Neuronal stem cell (in vitro differentiated cells): ENCODE measurements around the gene MAPK4.

ENCODE experiments used
- DNase-seq: peaks from one replicate; pipeline ENCODE4 v3.0.0-alpha.2; 2013; ENCODE audit warnings: low spot score
- H2AFZ ChIP-seq: one replicate; pipeline ENCODE4 v1.6.1; 2013; ENCODE audit warnings: mild to moderate bottlenecking, low read length, inconsistent platforms
- H2AK5ac ChIP-seq: 2 replicates; pipeline ENCODE4 v1.6.1; 2013; ENCODE audit warnings: low read depth, mild to moderate bottlenecking, inconsistent platforms, low read length, moderate library complexity, mixed read lengths
- H2BK120ac ChIP-seq: 2 replicates; pipeline ENCODE4 v1.6.1; 2013; ENCODE audit warnings: low read depth, mild to moderate bottlenecking, inconsistent platforms, low read length, moderate library complexity, mixed read lengths
- H2BK12ac ChIP-seq: one replicate; pipeline ENCODE4 v1.6.1; 2013; ENCODE audit warnings: low read length, inconsistent platforms
- H2BK15ac ChIP-seq: 2 replicates; pipeline ENCODE4 v1.6.1; 2013; ENCODE audit warnings: mild to moderate bottlenecking, low read length, inconsistent platforms, mixed read lengths
- H2BK5ac ChIP-seq: one replicate; pipeline ENCODE4 v1.6.1; 2013; ENCODE audit warnings: inconsistent platforms, mild to moderate bottlenecking, low read length, moderate library complexity
- H3K14ac ChIP-seq: one replicate; pipeline ENCODE4 v1.6.1; 2013; ENCODE audit warnings: low read length, inconsistent platforms
- H3K18ac ChIP-seq: 2 replicates; pipeline ENCODE4 v1.6.1; 2013; ENCODE audit warnings: low read length, inconsistent platforms
- H3K23ac ChIP-seq: 2 replicates; pipeline ENCODE4 v1.6.1; 2013; ENCODE audit warnings: low read depth, mild to moderate bottlenecking, mixed read lengths, low read length, inconsistent platforms; ENCODE audit not compliant: poor library complexity
- H3K27ac ChIP-seq: replicated peaks from 3 replicates; pipeline ENCODE4 v1.5.1; 2013; ENCODE audit warnings: low read length, inconsistent platforms
- H3K27me3 ChIP-seq, 3 experiments: 2 replicates each; pipeline ENCODE4 v1.6.1; 2013; ENCODE audit warnings: low read length in 3 of 3, mild to moderate bottlenecking in 2 of 3, inconsistent platforms in 1 of 3, low read depth in 1 of 3, mixed read lengths in 1 of 3, moderate library complexity in 1 of 3; ENCODE audit not compliant: control insufficient read depth in 3 of 3, insufficient read depth in 3 of 3
- H3K36me3 ChIP-seq, 2 donors: replicated peaks in 1 of 2; 2 replicates each; pipeline ENCODE4 v1.6.1; 2013; ENCODE audit warnings: low read length in 2 of 2; ENCODE audit not compliant: control insufficient read depth in 2 of 2, insufficient read depth in 2 of 2
- H3K4ac ChIP-seq: 2 replicates; pipeline ENCODE4 v1.6.1; 2013; ENCODE audit warnings: inconsistent platforms, mild to moderate bottlenecking, low read length, moderate library complexity
- H3K4me1 ChIP-seq, 2 donors: 1 replicate in 1 of 2; 2 replicates in 1 of 2; pipeline ENCODE4 v1.6.1; 2013; ENCODE audit warnings: low read length in 2 of 2, low read depth in 1 of 2; ENCODE audit not compliant: control insufficient read depth in 2 of 2, insufficient read depth in 1 of 2
- H3K4me2 ChIP-seq: one replicate; pipeline ENCODE4 v1.6.1; 2013; ENCODE audit warnings: mild to moderate bottlenecking, low read length, inconsistent platforms; ENCODE audit not compliant: insufficient read depth, poor library complexity, severe bottlenecking
- H3K4me3 ChIP-seq, 2 donors: 2 replicates each; pipeline ENCODE4 v1.5.1; 2013; ENCODE audit warnings: low read length in 2 of 2, mild to moderate bottlenecking in 2 of 2, inconsistent platforms in 1 of 2, moderate library complexity in 1 of 2
- H3K79me1 ChIP-seq: one replicate; pipeline ENCODE4 v1.6.1; 2013; ENCODE audit warnings: low read depth, mild to moderate bottlenecking, inconsistent platforms, low read length, moderate library complexity
- H3K9ac ChIP-seq: one replicate; pipeline ENCODE4 v1.6.1; 2013; ENCODE audit warnings: mild to moderate bottlenecking, low read depth, low read length, inconsistent platforms; ENCODE audit not compliant: poor library complexity
- H3K9me3 ChIP-seq, 2 donors: replicated peaks in 1 of 2; 2 replicates each; pipeline versions ENCODE3 to v1.6.1; 2013; ENCODE audit warnings: low read length in 2 of 2, mild to moderate bottlenecking in 2 of 2, inconsistent platforms in 1 of 2, low read depth in 1 of 2, mixed read lengths in 1 of 2, moderate library complexity in 1 of 2; ENCODE audit not compliant: control insufficient read depth in 2 of 2, insufficient read depth in 1 of 2
- H4K8ac ChIP-seq: one replicate; pipeline ENCODE4 v1.6.1; 2013; ENCODE audit warnings: low read depth, mild to moderate bottlenecking, inconsistent platforms, low read length, moderate library complexity
- H4K91ac ChIP-seq: one replicate; pipeline ENCODE4 v1.6.1; 2013; ENCODE audit warnings: low read length, low read depth, mild to moderate bottlenecking, inconsistent platforms; ENCODE audit not compliant: poor library complexity
- WGBS, 2 donors: extraction: QIAGEN DNeasy Blood & Tissue Kit; methylation state at CpG; one replicate each; pipeline ENCODE4 v1.1.7; 2013; ENCODE audit warnings: missing lambda C conversion rate in 2 of 2, mixed read lengths in 1 of 2; ENCODE audit not compliant: insufficient read length in 2 of 2, insufficient replicate concordance in 1 of 2; ENCODE audit errors: extremely low coverage in 2 of 2; 5-methylcytosine and 5-hydroxymethylcytosine counted together

Gene MAPK4

DNA sequence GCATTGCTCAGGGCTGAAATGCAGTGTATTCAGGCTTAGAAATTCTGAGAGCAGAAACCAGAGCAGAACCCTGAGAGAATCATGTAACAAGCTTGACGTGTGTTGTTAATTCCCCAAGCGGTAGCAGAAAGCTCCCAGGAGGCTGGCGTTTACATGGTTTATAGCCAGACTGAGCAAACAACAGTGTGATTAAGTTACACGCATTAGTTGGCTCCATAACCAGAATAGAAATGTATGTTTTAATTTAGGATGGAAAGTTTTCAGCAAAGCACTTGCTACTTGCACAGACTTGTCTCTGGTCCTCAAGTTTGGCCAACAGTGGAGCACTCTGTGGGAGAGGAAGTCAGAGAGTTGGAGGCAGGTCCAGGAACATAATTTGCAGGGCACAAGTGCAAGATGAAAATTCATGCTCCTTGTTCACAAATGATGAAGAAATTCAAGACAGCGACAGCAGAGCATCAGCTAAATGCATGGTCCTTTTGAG lies 69.3 kb downstream of the MAPK4 start:
- no peak overlapping the region for H2BK120ac ChIP-seq
- H3K4me1 ChIP-seq: peaks cover 12% of the 10 kb centered on the region in 2 donors
- H3K4me3 ChIP-seq: no peak overlapping the region
- H3K9me3 ChIP-seq: peaks cover 2 to 5% of the 10 kb centered on the region in 2 donors
- H2BK5ac ChIP-seq: no peak overlapping the region
- no peak overlapping the region for H3K23ac ChIP-seq
- DNase-seq: no peak
- no peak overlapping the region for H3K27ac ChIP-seq
- no peak overlapping the region for H4K8ac ChIP-seq
- no peak overlapping the region for H3K9ac ChIP-seq
- H2AFZ ChIP-seq: no peak overlapping the region
- no peak overlapping the region for H4K91ac ChIP-seq
- no peaks in the 10 kb centered on the region for H3K79me1 ChIP-seq
- H3K36me3 ChIP-seq: peaks cover 0 to 2% of the 10 kb centered on the region in 2 donors
- no CpG with 5 or more reads among the region's 5 CpGs for WGBS, 2 donors
- no peak overlapping the region for H2BK12ac ChIP-seq
- H3K4ac ChIP-seq: no peak overlapping the region
- H2AK5ac ChIP-seq: no peak overlapping the region
- no peak overlapping the region for H2BK15ac ChIP-seq
- H3K14ac ChIP-seq: no peak overlapping the region
- no peak overlapping the region for H3K18ac ChIP-seq
- no peaks in the 10 kb centered on the region for H3K27me3 ChIP-seq
- no peak overlapping the region for H3K4me2 ChIP-seq

DNA sequence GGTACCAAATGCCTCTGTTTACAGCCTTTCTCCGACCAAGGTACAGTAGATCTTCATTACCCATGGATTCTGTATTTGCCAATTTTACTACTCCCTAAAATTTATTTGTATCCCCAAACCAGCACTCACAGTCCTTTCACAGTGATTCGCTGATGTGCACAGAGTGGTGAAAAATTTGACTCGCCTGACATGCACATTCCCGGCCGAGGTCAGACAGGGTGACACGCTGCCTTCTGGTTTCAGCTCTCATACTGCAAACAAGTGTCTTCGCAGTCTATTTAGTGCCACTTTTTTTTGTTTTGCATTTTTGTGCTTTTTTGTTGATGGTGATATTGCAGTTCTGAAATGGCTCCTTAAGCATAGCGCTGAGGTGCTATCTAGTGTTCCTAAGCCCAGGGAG lies 71.0 kb downstream of the MAPK4 start:
- no peak for DNase-seq
- Histone ChIP-seq H3K9ac (no peak overlapping the region), H2BK120ac (no peak overlapping the region), H3K9me3 (peaks cover 2 to 5% of the 10 kb centered on the region in 2 donors), H3K18ac (no peak overlapping the region), H2BK12ac (no peak overlapping the region), H3K27ac (no peak overlapping the region), H3K36me3 (peaks cover 0 to 2% of the 10 kb centered on the region in 2 donors), H2AFZ (no peak overlapping the region), H3K23ac (no peak overlapping the region), H4K8ac (no peak overlapping the region), H3K79me1 (no peaks in the 10 kb centered on the region), H3K14ac (no peak overlapping the region), H2AK5ac (no peak overlapping the region), H2BK5ac (no peak overlapping the region), H3K27me3 (no peaks in the 10 kb centered on the region), H3K4me3 (no peak overlapping the region), H3K4ac (no peak overlapping the region), H2BK15ac (no peak overlapping the region), H3K4me1 (peaks cover 12% of the 10 kb centered on the region in 2 donors), H4K91ac (no peak overlapping the region), H3K4me2 (no peak overlapping the region)
- WGBS, 2 donors: no CpG with 5 or more reads among the region's 8 CpGs

DNA sequence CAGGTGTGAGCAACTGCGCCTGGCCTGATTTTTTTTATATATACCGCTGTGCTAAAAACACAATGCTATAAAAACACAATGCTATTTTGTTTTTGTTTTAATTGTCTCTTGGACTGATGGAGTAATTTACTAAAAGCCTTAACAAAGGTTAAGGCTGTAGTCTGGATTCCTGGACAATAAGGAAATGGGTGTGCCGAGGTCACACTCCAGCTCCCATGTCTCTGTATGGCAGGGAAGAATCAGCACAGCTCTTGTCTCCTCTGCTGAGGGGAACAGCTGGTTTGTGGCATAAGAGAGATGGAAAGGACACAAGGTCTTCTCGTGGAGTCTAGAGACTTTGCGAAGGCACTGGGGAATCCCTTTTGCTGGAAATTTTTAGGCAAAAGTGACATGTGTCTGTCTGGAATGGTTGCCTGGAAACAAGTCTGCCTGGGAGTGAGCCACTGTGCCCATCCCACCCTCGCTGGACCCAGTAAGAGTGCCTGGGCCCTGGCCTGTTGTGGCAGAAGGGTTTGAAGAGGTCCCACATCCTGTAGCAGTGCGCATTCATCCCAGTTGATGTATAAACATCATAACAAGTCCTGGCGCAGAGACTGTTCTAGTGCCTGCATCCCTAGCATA lies 73.1 kb downstream of the MAPK4 start:
- Histone ChIP-seq H4K8ac (no peak overlapping the region), H2AK5ac (no peak overlapping the region), H3K18ac (no peak overlapping the region), H2AFZ (no peak overlapping the region), H3K4me2 (no peak overlapping the region), H3K79me1 (no peaks in the 10 kb centered on the region), H2BK120ac (no peak overlapping the region), H3K4me1 (peaks cover 11 to 12% of the 10 kb centered on the region in 2 donors), H4K91ac (no peak overlapping the region), H2BK12ac (no peak overlapping the region), H3K9ac (no peak overlapping the region), H2BK5ac (no peak overlapping the region), H3K36me3 (no peaks in the 10 kb centered on the region), H2BK15ac (no peak overlapping the region), H3K27ac (no peak overlapping the region), H3K27me3 (no peaks in the 10 kb centered on the region), H3K23ac (no peak overlapping the region), H3K14ac (no peak overlapping the region), H3K9me3 (no peaks in the 10 kb centered on the region), H3K4me3 (no peak overlapping the region), H3K4ac (no peak overlapping the region)
- no peak for DNase-seq
- WGBS, 2 donors: no CpG with 5 or more reads among the region's 8 CpGs

DNA sequence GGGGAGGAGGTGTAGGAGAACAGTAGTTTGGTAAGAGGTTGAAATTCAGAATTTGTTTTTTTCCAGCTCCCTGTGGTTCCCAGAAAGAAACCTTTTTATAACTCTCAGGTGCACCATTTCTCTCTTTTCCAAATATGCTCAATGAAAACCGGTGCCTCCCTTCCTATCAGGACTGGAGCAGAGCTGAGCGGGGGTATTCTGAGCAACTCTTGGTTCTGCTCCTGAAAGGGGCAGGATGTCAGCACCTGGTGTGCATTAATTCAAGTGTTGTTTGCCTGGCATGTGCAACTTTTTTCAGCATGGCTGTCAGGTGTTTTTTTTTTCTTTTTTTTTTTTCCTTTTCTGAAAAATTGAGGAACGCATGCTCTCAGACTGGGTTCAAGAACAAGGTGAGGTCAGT lies 74.1 kb downstream of the MAPK4 start:
- Histone ChIP-seq H2AK5ac (no peak overlapping the region), H3K23ac (no peak overlapping the region), H4K8ac (no peak overlapping the region), H3K4me3 (no peak overlapping the region), H3K9ac (no peak overlapping the region), H2BK12ac (no peak overlapping the region), H3K36me3 (no peaks in the 10 kb centered on the region), H3K27me3 (no peaks in the 10 kb centered on the region), H3K27ac (no peak overlapping the region), H3K4ac (no peak overlapping the region), H2BK5ac (no peak overlapping the region), H2BK120ac (no peak overlapping the region), H4K91ac (no peak overlapping the region), H3K14ac (no peak overlapping the region), H2BK15ac (no peak overlapping the region), H3K4me1 (peaks cover 12 to 14% of the 10 kb centered on the region in 2 donors), H3K4me2 (no peak overlapping the region), H2AFZ (no peak overlapping the region), H3K79me1 (no peaks in the 10 kb centered on the region), H3K9me3 (no peaks in the 10 kb centered on the region), H3K18ac (no peak overlapping the region)
- no peak for DNase-seq
- no CpG with 5 or more reads among the region's 3 CpGs for WGBS, 2 donors
